Measurements from ENCODE around the gene RBPMS2.

DNA sequence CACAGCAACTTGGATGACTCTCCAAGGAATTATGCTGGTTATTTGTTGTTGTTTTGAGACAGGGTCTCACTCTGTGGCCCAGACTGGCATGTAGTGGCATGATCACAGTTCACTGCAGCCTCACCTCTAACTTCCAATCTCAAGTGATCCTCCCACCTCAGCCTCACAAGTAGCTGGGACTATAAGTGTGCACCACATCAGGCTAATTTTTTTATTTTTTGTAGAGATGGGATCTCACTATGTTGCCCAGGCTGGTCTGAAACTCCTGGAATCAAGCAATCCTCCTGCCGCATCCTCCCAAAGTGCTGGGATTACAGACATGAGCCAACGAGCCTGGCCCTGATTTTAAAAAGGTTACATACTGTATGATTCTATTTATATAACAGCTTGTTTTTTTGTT is 63.0 kb downstream of the RBPMS2 start:
- TF ChIP-seq, protein P1, sequence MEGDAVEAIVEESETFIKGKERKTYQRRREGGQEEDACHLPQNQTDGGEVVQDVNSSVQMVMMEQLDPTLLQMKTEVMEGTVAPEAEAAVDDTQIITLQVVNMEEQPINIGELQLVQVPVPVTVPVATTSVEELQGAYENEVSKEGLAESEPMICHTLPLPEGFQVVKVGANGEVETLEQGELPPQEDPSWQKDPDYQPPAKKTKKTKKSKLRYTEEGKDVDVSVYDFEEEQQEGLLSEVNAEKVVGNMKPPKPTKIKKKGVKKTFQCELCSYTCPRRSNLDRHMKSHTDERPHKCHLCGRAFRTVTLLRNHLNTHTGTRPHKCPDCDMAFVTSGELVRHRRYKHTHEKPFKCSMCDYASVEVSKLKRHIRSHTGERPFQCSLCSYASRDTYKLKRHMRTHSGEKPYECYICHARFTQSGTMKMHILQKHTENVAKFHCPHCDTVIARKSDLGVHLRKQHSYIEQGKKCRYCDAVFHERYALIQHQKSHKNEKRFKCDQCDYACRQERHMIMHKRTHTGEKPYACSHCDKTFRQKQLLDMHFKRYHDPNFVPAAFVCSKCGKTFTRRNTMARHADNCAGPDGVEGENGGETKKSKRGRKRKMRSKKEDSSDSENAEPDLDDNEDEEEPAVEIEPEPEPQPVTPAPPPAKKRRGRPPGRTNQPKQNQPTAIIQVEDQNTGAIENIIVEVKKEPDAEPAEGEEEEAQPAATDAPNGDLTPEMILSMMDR (IDR thresholded peaks at IDR 0.05): no peak
- no peak for TF ChIP-seq ZFX (IDR thresholded peaks at IDR 0.05; ENCODE audit: borderline replicate concordance)

Measured in 22Rv1 (cell line).